T-helper 22 cell (primary cell): ENCODE measurements around the gene ACBD7.
A peak's percentile ranks its signal among the peaks of the same experiment; 100 is the strongest.

Experiments
- DNase-seq: peaks from one replicate; pipeline ENCODE4 v3.0.0-alpha.2; 2020; ENCODE audit warnings: low read depth

Gene ACBD7

DNA sequence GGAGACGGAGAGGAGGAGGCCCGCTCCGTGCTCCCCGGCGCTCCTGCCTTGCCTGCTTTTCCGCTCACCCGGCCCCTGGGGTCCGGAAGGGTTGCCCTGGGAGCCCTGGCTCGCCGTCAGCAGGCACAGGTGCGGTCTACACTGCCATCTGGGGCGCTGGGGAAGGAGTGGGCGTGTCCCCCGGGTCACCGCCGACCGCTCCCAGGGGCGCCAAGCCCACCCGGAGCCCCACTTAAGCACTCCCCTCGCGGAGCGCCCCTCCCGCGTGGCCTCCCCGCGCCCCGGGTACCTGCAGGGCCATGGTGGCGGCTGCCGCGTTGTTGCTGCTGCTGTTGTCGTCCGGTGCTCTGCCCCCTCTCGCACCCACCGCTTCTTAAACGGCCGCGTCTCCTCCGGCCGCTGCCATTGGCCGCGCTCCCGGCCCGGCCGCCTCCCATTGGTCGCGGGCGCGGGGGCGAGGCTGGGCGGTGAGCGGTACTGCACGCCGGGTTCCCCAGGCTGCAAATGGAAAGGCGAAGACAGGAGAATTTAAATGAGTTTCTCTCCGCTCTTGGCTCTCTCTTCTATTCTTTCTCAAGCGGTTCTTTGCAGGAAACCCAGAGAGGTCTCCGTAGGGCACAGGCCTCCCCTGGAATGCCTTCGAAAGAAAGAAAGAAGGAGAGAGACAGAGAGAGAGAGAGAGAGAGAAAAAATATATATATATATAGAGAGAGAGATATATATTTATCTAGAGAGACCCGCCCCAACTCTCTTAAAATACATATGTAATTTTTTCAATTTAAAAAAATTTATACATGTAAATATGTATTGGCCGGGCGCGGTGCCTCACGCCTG is at the start of gene ACBD7:
Gene ACBD7 (minus strand): TSS at position 349 of the 834 bp plus-strand sequence. CDS start 48 bp downstream, at position 301.
- peak; percentile 70 for DNase-seq

DNA sequence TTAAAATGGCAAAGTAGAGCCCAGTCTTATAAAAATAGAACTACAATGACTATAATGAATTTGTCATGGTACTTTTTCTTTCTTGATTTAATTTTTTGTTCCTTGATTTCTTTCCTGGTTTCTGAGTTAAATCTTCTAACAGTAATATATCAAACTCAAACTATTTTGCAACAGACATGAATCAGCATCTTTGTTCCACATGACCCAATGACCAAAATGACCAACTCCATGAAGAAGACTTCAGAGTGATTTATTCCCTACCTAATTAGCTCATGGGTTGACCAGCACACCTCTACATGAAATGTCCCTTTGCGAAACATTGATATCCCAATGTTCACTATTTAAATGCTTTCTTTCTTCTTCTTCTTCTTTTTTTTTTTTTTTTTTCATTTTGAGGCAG is 49.1 kb upstream of the ACBD7 start:
- no peak for DNase-seq

DNA sequence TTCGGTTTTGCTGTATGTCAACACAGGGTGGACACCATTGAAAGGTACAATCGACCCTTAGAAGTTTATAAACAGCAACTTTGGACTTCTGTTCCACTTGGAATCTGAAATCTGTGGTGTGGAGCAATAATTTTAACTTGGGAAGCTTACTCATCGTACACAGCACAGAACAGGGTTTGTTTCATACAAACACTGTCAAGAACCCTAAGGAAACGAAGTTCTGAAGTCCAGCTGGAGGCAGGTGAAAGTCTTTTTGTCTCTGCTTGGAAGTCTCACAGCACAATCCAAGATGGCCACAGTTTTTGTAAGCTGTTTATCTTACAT is 48.4 kb upstream of the ACBD7 start:
- DNase-seq: no peak

GRCh38 chr10:15136129-15137035 is 47.8 kb upstream of the ACBD7 start:
- DNase-seq: no peak

DNA sequence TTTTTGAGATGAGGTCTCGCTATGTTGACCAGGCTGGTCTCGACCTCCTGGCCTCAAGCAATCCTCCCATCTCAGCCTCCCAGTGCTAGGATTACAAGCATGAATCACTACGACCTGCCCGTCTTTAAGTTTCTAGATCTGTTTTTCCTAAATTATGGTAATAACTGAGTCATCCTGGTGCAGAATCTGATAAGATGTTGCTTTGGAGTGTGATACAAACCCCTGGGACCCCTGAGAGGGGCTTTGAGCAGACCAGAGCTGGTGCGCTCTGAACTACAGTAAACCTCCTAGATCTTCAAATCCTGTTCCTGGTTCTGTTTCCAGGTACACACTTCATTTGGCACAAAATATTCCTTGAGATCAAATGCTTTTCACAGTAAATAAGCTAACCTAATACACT is 42.8 kb upstream of the ACBD7 start:
- DNase-seq: no peak

GRCh38 chr10:15124908-15125307 is 36.3 kb upstream of the ACBD7 start:
- no peak for DNase-seq

GRCh38 chr10:15124190-15124589 is 35.6 kb upstream of the ACBD7 start:
- no peak for DNase-seq

DNA sequence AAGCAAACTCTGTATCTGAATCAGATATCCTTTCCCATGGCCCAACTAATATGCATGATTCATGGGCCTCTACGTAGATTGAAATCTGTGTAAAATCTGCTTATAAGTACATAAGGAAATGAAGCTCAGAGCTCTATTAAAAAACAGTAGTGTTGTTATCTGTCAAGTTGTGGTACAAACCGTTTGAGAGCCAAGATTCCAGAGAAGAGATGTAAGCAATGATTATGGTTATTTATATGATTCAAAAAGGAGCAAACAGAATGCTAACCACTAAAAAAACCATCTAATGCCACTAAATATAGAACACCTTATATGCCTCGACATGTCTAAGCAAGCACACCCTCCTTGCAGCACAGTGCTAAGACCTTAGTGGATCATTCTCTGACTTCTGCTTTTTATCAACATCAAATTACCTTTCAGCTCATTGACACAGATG is 35.2 kb upstream of the ACBD7 start:
- no peak for DNase-seq

DNA sequence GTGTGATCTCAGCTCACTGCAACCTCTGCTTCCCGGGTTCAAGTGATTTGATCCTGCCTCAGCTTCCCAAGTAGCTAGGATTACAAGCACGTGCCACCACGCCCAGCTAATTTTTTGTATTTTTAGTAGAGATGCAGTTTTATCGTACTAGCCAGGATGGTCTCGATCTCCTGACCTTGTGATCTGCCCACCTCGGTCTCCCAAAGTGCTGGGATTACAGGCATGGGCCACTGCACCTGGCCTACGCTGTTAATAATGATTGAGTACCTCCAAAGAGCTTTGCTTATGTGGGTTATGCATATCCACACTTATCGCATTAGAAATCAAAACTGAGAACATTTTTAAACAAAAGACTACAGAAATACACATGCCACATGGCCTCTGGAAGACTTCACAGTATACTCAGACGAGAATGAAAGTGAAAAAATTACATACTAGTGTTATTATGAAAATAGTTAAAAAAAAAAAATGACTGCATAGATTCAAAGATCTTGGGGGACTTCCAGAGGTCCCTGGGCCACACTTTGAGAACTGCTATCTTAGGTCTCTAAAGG is 34.0 kb upstream of the ACBD7 start:
- no peak for DNase-seq

- no peak for DNase-seq
Observed at GRCh38 chr10:15121707-15122106, 33.1 kb upstream of the ACBD7 start.

DNA sequence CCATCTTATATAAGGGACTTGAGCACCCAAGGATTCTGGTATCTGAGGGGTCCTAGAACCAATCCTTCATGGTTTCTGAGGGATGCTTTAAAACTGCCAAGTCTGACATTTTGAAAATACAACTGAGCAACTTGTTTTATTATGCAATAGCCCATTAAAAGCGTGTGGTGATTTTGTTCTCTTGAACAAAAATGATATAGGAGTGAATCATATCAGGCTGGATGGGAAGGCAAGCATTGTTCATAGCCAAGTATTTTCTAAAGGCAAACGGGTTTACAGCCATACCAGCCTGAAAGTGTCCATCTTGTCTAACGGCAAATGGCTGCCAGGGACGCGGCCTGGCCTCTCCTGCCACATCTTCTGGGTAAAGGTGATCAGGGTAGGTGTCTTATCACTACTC is 31.9 kb upstream of the ACBD7 start:
- no peak for DNase-seq

DNA sequence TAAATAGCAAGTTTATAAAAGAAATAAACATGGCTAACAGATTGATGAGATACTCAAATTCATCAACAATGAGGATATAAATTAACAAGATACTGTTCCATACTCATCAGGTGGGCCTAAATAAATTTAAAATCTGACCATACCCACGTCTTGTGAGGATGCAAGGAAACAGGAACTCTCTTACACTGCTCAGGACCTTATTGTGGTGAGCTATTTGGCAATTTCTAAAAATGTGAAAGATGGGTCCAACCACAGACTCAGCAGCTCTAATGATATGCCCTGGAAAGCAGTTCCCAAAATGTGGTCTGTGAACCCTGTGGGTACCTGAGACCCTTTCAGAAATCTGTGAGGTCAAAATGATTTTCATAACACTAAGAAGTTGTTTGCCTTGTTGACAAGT is 30.0 kb upstream of the ACBD7 start:
- no peak for DNase-seq

DNA sequence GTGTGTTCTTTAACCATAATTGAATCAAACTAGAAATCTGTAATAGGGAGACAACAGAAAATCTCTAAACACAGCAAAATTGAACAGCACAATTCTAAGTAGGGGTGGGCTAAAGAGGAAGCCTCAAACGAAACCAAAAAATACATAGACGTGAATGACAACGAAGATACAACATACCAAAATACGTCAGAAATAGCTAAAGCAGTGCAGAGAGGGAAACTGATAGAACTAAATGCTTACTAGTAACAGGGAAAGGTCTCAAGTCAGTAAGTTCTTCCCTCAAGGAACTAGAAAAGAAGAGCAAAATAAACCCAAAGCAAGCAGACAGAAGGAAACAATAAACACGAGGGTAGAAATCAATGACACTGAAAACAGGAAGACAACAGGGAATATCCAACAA is 27.6 kb upstream of the ACBD7 start:
- DNase-seq: no peak

DNA sequence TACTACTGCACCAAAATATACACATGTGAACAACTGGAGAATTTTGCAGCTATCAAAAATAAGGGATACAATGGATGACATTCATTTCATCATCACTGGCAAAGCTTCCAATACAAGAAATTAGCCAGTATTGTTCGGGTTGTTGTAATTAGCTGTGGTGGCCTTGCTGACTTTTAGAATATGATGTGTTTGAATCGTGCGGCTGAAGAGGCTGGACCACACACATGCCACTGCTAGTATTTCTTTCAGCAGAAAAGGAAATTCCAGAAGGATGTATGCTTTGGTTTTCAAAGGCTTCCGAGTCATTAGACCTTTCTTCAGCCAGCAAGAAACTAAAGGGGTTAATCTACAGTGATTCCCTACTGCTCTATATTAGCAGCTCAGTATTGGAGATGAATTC is 25.2 kb upstream of the ACBD7 start:
- DNase-seq: no peak

DNA sequence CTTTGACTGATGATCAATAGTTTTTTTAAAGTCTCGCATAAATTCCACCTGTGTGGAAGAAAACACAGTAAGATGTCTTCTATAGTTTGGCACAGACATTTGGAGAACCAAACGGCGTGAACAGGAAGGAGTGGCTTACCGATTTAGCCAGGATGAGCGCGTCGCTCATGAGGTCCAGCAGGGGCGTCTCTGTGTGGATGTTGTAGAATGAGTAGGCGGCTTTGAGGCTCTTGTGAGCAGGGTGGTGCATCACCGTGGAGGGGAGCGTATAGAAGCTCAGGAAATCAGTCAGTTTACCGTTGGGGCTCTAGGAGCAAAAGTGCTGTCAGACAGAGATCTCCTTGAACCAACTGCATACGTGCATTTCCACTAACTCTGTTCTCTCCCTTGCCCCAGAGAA is 24.1 kb upstream of the ACBD7 start:
- no peak for DNase-seq

DNA sequence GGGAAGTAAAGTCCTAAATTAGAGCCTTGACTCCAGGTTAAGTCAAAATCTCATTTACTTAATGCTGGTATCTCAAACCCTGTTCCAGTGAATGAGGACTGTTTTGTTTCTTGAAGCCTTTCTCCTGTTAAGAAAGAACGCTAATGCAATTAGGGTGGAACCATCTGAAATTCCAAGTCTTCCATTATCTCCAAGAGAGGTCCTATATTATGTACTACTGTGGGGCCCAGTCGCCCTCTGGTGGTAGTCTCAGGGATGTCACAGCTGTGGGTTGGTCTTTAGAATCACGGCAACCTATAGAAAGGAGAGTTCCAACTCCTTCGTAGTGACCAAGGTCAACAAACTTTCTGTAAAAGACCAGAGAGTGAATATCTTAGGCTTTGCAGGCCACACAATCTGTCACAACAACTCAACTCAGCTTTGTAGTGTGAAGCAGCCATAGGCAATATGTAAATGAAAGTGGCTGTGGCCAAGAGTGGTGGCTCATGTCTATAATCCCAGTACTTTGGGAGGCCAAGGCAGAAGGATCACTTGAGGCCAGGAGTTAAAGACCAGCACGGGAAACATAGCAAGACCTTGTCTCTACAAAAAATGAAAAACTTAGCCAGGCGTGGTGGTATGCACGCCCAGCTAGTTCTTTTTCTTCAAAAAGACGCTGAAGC is 17.9 kb upstream of the ACBD7 start:
- DNase-seq: peak; percentile 30

- no peak for DNase-seq
Observed at GRCh38 chr10:15103513-15103912, 14.9 kb upstream of the ACBD7 start.

DNA sequence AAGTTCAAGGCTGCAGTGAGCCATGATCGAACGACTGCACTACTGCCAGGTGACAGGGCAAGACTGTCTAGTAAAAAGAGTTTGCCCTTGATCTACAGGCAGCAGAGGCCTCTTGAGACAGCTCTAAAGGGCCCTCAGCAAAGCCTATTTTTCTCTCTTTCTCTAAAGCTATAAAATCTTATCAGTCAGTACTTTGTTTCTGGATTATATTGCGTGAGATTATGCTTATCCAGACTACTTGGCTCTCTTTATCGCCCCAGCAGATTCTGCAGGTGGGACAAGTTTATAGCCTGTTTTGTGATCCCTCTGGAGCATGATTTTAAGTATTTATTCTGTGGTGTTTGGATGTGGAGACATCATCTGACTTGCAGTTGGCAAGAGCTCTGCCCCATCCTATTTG is 11.3 kb upstream of the ACBD7 start:
- no peak for DNase-seq

- DNase-seq: peak; percentile 83
Observed at GRCh38 chr10:15097011-15097812, 8.6 kb upstream of the ACBD7 start, which contains the start of gene RPP38. TSS of gene RPP38 (plus strand) at chr10:15097355. CDS start at chr10:15103315, 5,960 bp downstream.

DNA sequence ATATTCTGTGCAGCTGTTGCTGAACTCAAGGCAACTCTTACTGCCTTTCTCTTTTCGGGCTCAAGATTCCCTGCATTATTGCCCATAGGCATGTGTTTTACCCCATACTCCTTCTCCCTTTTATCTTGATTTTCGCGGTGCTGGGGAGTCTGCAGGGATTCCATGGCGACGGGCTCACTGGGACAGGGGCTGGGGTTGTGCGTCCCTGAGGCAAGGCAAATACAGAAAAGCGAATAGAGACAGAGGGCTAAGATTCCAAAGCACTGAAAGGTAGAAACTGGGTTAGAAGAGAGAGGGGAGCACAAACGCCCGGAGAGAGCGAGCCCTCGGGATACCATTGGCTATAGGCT is 8.1 kb upstream of the ACBD7 start:
- peak; percentile 3 for DNase-seq

- DNase-seq: no peak
Observed at GRCh38 chr10:15092855-15093408, 4.4 kb upstream of the ACBD7 start.
